HG03342 (cell line): ENCODE results near the gene MATN3.
"Not testable (repeated sequence)": the region's sequence is repeated elsewhere in the genome, so short reads cannot be mapped to it uniquely, and the experiment has no call there.

Source experiments
- ATAC-seq: cut with Tn5 transposase; IDR thresholded peaks from one replicate; pipeline ENCODE4 v1.9.1; 2021; ENCODE audit warnings: mild to moderate bottlenecking, moderate library complexity; ENCODE audit not compliant: unreplicated experiment

MATN3 gene, protein sequence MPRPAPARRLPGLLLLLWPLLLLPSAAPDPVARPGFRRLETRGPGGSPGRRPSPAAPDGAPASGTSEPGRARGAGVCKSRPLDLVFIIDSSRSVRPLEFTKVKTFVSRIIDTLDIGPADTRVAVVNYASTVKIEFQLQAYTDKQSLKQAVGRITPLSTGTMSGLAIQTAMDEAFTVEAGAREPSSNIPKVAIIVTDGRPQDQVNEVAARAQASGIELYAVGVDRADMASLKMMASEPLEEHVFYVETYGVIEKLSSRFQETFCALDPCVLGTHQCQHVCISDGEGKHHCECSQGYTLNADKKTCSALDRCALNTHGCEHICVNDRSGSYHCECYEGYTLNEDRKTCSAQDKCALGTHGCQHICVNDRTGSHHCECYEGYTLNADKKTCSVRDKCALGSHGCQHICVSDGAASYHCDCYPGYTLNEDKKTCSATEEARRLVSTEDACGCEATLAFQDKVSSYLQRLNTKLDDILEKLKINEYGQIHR

GRCh38 chr2:20012282-20013125, at the start of gene MATN3:
Gene MATN3, minus strand, starts transcription at chr2:20012668. Its CDS starts 37 bp downstream, at chr2:20012631.
- no peak for ATAC-seq

DNA sequence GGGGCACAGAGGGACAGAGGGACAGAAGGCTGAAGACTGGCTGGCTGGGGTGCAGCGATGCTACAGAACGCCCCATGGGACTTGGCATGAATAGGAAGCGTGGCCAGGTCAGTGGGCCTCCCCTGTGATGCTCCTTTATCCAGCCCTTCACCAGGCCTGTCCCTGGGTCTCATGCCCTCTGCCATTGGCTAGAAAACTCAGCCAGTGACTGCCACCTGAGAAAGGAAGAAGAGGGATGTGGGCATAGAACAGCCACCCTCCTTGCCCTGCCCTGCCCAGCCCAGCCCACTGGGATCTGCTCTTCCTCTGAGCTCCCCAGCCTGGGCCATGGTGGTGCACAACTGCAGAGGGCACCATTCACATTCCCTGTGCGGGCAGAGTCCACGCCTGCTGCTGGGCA, 49.5 kb upstream of the MATN3 start:
- no peak for ATAC-seq

- no peak for ATAC-seq
Measured at GRCh38 chr2:20061476-20061875, 49.0 kb upstream of the MATN3 start.

GRCh38 chr2:20060106-20060505, 47.6 kb upstream of the MATN3 start:
- ATAC-seq, result no peak

DNA sequence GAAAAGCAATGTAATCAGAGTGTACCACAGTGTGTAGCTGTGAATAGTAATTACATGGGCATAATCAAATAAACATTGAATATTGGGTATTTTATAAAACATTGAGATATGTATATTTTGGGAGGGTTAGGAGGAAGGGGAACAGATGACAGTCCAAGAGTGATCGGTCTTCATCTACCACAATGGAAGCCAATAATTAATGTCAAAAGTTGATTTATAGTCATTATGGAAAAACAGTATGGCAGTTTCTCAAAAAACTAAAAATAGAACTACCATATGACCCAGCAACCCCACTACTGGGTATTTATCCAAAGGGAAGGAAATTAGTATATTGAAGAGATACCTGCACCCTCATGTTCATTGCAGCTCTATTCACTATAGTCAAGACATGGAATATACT, 44.8 kb upstream of the MATN3 start:
- no peak for ATAC-seq

DNA sequence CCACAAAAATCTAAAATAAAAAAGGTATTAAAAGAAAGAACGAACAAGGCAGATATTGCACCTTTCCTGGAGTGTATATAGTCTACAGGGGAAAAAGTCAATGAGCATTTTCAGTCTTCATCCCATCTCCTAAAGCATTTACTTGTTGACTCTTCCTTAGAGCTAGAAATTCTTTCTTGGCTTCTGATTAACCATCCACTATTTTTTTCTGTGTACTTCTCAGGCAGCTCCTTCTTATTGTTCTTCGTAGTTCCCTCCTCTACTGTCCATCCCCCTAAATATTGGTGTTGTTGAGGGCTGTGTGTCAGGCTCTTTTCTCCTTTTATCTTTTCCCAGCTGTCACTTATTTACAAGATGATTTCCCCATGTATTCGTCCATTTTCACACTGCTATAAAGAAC, 42.5 kb upstream of the MATN3 start:
- ATAC-seq, result no peak

DNA sequence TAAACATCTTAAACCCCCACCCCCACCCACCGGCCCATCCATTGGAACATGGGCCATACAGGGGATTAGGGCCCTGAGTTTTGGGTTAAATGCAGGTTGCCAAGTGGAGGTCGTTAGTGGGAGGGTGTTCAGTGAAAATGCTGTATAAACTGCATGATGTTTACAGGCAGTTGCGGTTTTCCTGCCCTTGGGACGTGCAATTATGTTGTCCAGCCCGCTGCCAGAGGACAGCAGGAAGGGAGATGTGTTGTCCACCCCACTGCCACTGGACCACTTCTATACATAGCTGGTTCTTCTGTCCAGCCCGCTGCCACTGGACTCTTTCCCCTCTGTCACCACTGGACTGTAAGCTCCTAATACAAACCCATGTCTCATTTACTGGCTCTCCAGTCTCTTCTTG, 41.7 kb upstream of the MATN3 start:
- no peak for ATAC-seq

- ATAC-seq, result no peak
Measured at GRCh38 chr2:20052861-20053281, 40.4 kb upstream of the MATN3 start.

- ATAC-seq, result no peak
Measured at GRCh38 chr2:20052229-20052851, 39.9 kb upstream of the MATN3 start.

GRCh38 chr2:20051532-20052228, 39.2 kb upstream of the MATN3 start, which contains the start of gene LAPTM4A:
Gene LAPTM4A, minus strand, starts transcription at chr2:20051628. Its CDS starts 108 bp downstream, at chr2:20051520.
- ATAC-seq, result peak; percentile 96

DNA sequence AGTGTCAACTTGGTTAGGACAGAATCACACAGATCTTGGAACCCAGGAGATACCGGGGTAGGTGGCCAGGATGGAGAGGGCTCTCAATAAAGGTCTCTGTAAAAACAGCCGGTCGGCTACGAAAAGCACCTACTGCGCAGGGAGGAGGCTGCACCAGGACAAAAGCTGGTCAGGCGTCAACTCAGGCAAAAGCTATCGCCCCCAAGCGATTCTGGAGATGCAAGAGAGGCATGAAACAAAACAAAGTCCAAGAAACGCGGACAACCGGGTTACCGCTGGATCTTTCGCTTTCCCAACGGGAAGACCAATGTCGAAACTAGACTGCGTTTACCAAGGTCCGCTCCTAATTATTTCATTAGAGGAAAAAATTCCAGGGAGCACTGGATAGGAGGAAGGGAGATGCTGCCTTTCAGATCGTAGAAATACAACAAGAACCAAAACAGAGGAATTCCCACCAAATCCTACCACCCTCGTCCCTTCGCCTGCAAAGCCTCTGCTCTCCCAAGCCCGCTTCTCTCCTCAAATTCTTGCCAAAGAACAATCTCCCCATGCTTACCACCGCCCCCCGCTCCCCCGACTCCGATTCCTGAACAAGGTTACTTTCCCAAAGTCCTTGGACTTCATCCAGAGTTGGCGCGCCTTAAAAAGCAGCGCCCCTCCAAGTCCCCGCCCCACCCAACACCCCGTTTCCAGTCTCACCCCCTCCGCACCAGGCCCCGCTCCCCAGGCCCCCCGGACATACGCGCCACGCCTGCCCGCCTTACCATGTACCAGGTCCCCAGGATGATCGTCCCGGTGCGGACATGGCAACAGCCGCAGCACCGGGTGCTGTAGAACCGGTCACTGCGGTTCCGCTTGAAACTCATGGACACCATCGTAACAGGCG, 38.4 kb upstream of the MATN3 start:
- peak; percentile 17 for ATAC-seq

DNA sequence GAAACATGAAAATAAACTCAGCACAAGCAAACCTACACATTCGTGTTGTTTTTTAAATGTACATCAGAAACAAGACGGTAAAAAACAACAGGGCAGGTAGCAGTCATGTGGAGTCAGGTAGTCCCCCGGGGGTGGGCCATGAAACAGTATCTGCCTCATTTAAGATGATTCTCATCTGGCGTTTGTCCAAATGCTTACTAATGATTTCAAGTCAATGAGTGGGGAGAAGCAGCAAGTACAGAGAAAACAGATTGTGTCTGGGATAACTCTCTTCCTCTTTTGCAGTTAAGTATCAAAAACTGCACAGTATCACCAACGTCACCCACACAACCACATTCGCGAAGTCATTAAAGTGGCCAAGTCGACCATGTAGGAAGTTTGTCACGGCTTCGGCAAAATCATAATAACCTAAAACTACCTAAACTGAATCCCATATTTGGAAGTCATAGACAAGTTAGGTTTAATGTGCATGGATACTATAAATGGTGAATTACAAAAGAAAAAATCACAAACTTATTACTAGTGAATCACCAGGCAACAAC, 37.7 kb upstream of the MATN3 start:
- ATAC-seq, result peak; percentile 25

DNA sequence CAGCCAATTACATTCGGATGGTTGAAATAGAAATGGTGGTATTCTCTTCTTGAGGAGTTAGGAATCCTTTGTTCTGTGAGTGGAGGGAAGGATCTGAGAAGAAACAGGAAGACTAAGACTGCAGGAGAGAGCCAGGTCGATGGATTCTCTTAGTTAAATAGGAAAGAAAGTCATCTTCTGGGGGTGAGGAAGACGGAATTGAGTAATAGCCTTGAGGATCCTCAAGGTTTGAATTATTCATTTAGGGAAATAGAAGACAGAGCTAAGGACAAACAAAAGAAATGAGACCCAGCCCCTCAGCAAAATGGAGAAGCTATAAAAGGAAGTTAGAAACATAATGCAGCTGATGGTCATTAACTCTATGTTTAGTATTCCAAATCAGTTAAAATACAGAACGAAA, 37.2 kb upstream of the MATN3 start:
- no peak for ATAC-seq

DNA sequence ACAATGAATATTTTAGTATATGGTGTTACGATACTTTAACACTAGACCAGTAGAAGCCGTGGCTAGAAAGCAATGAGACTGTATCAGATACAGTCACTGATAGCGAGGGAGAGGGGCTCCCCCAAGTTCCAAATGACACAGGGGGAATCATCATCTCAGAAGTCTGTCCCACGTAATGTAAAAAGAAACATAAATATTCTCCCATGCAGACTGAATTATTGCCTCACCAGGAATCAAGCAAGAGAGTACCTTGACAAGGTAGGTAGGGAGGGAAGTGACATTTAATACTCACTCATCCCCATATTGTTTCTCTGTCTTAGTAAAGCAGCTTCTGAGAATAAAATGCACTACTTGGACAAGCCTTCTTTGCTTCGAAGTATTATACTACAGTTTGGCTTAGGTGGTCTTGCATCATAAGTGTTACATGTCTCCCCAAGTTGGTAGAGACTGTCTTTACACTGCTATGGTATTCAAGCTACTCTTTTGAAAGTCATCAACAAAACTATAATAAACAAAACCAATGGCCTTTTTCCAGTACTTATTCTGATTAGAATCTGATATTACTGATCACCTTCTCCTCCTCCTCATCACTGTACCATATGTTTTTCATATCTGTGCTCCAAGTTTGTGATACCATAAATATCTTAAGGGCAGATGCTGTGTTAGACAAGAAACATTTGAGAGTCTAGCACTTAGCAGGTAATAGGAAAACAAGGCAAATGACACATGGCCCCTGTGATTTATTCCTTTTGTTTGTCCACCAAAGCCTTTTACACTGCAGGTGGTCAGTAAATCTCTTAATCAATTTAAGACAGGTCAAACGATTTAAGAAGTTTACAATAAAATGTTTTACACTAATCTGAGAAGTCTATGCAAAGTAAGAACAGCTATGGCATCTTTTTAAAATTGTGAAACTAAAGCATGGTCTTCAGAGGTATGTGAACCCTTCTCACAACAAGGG, 36.3 kb upstream of the MATN3 start:
- ATAC-seq, result no peak

GRCh38 chr2:20045712-20046292, 33.3 kb upstream of the MATN3 start:
- ATAC-seq, result not testable (repeated sequence)

GRCh38 chr2:20044778-20045177, 32.3 kb upstream of the MATN3 start:
- ATAC-seq, result no peak

- ATAC-seq, result no peak
Measured at GRCh38 chr2:20042531-20042930, 30.1 kb upstream of the MATN3 start.
